ENCODE data around the gene PYGL.
"Not testable (repeated sequence)": the region's sequence is repeated elsewhere in the genome, so short reads cannot be mapped to it uniquely, and the experiment has no call there.

The PYGL gene

DNA sequence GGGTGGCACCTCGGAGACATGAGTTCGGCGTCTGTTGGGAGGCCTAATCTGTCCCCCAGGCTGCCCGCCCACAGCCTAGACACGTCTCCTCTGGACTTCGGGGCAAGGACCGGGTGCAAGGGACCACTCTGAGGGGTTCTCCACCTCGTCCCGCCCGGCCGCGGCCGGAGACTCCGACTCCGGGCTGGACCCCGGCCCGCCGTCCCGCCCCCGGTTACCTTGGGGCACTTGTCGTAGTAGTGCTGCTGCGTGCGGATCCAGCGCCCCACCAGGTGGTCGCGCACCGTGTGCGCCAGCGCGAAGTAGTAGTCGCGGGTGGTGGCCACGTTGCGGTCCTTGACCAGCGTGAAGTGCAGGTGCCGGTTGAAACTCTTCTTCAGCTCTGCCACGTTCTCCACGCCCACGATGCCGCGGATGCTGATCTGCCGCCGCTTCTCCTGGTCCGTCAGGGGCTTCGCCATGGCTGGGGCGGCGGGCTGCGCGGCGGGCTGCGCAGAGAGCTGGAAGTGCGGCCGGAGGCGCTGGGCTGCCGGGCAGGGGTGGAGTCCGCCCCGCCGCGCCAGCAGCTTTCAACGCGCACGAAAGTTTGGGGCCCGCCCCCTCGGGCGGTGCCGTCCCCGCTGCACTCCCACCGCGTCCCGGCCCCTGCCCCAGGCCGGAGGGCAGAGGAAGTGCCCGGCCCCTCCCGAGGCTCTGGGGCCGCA, at the start of gene PYGL:
TSS of gene PYGL (minus strand) at position 541 of the 704 bp plus-strand sequence. CDS start at position 461, 80 bp downstream.
- peak; percentile 9 to 19 for DNase-seq

DNA sequence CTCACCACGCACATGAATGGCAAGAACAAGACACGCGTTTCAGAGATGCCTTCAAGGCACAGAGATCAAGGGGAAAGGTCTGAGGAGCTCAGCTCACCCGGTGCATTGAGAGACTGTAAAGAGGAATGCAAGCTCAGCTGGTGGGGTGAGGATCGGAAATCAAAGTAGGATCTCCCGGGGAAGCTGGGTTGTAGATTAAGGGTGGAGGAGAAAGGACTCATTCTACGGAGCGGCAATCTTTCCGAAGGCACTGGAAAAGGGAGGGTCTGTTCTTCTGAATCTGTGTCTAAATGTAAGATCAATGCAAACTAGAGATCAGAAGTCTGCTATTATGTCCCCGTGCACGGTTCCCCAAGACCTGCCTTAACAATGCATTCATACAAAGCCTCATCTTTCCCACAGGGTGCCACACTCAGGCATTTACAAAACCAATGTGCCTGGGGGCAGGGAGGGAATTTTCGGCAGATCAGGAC, 41.6 kb upstream of the PYGL start:
- DNase-seq: no peak

DNA sequence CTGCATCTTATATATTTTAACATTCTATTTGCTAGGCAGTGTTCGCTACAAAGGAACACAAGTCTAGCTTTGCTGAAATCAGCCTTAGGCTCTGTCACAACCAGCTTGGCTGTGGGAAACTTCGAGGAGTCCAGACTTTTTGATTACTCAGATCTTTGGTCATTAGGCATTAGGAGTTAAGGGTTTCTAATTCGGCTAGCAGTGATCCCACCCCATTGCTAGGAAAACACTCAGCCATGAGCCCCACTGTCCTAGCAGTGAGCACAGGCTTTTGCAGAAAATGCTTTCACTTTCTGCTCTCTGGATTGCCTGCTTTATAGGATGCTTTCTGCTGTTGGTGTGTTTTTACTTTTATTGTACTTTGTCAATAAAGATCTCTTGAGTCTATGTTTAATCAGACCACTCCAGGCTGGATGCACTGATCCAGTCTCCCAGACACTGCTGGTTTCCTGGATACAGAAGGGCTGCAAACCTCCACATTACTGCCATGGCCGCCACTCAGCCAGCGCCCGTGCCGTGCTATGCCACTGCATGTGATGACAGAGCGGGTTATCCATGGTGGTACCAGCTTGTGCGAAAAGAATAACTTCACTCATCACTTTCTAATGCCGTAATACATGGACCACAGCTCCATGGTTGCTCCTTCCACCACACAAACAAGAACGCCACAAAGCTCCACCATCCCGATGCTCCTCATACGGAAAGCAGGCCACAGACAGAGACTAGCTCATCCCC, 41.0 kb upstream of the PYGL start:
- no peak for DNase-seq

DNA sequence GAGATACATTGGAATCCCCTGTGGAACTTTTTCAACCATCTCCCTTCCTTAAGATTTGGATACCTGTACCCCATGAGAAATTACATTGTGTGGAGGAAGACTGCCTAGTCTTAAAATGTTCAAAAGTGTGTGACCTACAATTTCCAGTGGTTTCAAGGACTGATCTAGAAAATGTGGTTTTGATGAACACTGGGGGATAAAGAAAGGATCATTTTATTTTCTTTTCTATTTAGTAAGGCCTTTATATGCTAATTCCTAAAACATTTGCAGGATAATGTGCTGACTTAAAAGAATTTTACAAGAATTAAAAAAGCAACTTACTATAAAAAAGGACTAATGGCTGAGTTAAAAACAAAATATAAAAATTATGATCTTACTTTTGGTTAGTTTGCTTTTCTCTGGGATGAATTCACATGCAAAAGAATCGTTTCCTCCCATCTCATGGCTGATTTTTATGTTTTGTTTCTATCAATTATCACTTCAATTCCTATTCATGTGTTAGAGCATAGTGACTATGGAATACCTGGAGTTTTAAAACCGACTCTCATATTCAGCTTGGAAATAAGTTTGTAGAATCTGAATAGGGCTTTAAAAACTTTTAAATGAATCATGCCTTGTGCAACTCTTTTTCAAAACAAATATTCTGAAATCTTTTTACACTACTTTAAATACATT, 39.9 kb upstream of the PYGL start:
- no peak for DNase-seq

- DNase-seq: no peak
Observed at GRCh38 chr14:50979941-50980850, 35.9 kb upstream of the PYGL start.

DNA sequence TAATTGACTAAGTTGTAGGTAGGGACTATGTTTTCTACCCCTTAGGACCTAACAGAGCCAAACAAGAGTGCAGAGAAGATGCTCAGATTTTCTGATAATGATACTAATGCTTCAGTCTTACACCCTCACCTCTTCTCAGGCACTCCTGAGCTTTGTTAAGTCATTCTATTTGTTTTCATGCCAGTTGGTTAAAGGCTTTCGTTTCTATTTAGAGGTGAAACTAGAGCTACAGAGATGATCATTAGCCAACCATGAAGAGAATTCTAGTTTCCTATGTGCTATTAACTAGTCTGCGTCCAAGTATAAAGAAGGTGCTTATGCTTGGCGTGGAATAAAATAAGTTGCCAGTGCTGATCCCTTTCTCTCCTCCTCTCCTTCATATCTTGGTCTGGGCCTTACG, 34.6 kb upstream of the PYGL start:
- DNase-seq: no peak

DNA sequence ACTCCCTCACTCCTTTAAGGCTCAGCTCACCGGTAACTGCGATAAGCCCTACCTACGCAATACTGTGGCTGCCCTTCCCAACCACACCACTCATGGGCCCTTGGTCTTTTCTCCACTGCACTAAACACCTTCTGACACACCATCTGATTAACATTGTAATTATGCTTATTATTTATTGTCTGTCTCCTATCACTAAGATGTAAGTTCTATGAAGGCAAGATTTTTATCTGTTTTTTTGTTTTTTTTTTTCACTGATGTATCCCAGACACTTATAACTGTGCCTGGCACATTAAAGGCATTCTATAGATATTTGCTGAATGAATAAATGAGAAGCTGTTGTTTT, 34.2 kb upstream of the PYGL start:
- DNase-seq: no peak

- DNase-seq: no peak
Observed at GRCh38 chr14:50977863-50978528, 33.7 kb upstream of the PYGL start.

DNA sequence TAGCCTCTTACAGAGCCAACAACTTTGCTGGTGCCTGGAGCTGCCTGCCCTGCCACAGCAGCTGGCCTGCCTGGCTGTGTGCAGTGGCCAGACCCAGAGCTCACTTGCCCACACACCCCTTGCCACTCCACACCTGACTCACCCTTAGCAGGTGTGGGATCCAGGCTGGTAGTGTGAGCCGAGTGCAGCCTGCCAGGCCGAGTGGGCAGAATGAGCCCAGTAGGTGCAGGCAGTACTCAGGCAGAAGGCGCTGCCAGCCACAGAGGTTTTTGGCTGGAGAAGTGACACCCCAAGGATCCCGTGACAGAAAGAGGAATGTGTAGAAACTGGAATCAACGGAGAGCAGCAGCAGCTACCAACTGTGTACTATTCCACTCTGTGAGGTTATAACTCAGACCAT, 29.8 kb upstream of the PYGL start:
- no peak for DNase-seq

GRCh38 chr14:50972734-50973133, 28.5 kb upstream of the PYGL start:
- no peak for DNase-seq

DNA sequence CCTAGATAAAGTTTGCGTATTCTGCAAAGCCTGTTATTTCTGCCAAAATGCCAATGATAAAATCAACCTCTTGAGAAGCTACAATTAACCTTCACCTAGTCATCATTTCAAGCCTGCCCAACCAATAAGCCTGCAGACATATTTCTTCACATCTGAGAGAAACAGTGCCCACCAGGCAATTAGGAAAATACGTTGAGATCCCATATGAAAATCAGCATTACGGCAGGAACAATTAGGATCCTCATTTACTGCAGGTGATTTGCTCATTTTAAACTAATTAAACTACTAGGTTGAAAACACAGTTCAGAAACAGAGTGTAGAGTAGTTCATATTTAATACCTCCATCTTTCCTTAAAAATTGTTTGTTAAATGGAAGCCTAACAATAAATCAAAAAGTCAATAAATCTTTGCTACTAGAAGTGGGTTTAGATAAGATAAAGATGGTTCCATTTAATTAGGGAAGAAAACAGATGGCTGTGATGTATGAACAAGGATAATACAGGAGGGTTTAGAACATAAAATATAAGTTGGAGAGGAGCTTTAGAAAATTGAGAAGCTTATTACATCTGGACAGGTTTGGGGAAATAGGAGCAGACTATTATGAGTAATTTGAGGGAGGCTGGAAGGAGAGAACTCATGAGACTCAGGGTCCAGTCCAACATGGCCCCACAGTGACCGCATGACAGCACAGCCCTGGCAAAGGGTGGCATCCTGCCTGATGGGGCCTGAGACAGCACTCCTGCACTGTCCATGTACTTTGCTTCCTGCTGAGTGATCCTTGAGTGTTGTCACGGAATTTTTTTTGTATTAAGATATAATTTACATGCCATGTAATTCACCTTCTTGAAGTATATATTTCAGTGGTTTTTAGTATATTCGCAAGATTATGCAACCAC, 26.9 kb upstream of the PYGL start:
- no peak for DNase-seq

DNA sequence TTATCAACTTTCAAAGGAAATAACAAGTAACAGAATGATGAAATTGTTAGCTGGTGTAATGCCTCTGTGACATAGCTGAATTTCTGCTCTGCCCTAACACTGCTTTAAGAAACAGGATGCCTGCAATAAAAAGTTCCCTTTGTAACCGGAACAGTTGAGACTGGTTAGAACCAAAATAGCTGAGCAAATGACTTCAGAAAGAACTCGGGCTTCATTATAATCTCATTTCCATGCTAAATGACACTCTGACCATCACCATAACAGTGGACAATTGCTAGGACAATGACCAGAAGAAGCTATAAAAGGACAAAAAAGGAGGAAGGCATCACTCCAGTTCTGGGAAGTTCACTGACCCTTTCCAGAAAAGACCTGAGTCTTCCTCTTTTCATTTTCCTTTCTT, 23.5 kb upstream of the PYGL start:
- no peak for DNase-seq

GRCh38 chr14:50967103-50967502, 22.8 kb upstream of the PYGL start:
- no peak for DNase-seq

DNA sequence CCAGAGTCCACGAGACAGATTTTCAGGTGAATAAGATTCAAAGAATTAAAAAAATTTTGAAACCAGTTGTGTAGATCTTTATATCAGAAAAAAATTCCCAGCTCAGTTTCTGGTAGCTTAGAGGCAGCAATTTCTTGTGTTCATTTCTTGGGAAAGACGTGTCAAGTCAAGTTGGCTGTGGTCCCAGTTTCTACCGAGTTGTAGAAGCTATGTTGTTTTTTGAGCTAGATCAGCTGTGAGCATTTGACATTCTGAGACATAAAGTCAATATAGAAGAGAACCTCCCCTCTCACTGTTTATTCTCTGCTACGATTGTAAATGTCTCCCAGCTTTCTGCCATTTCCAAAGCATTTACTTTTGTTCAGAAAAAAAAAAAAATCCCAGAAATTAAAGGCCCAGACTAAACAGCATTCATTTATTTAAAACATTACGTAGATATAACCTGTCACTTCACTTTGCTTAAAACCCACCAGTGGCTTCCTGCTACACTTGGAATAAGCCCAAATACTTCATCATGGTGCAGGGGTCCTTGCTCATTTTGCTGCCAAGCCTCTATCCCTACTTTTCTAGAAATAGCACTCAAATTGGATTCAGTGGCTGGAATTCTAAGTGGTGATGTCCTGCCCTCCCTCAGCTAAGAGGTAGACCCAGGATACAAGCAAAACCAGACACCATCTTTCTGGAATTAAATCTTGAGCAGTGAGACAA, 20.6 kb upstream of the PYGL start:
- no peak for DNase-seq

DNA sequence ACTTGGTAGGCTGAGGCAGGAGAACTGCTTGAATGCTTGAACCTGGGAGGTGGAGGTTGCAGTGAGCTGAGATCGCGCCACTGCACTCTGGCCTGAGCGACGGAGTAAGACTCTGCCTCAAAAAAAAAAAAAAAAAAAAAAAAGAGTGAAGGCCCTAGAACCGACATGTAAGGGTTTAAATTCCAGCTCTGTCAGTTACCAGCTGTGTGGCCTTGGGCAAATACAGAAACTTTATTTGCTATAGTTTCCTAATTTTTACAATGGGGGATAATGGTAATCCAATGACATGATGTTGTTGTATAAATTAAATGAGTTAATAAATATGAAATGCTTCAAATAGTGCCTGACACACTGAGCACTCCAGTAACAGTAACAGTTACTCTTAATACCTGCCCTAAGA, 19.6 kb upstream of the PYGL start:
- no peak for DNase-seq

DNA sequence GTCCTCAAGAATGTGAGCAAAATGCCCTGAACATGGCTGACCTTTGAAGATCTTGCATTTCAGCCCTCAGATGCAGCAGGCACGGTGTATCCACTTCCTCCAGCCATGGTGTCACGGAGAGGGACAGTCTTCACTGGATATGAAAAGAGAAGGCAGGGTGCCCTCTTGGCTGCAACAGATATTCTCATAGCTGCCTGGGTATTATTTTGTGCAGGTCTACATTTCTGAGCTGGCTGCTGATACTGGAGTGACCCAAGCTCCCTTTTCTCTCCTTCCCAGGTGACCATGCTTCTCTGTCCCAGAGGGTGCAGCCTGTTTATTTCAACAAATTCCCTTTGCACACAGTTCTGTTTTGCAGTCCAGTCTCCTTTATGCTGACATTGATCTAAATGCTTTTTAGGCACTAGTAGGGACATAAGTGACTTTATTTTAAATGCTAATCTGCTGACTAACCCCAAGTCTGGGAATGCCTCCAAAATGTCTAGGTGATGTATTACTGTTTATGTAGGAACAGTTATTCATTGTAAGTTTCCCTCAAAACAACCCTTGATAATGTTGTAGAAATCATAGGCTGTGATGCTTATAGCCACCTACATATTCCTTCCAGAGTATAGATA, 17.4 kb upstream of the PYGL start:
- DNase-seq: no peak

GRCh38 chr14:50957296-50957695, 13.0 kb upstream of the PYGL start:
- no peak for DNase-seq

- DNase-seq: not testable (repeated sequence)
Observed at GRCh38 chr14:50956421-50956820, 12.1 kb upstream of the PYGL start.

- peak in 1 of 2 donors; percentile 63 for DNase-seq
Observed at GRCh38 chr14:50955373-50956043, 11.2 kb upstream of the PYGL start.
